RWPE2 (cell line): ENCODE data around the gene IL27RA.

Experiments
- ATAC-seq: fragments of 200-7000 bp; cut with Tn5 transposase; 3 replicates; pipeline ENCODE4 v1.9.1; 2021; ENCODE audit warnings: low read depth
- DNase-seq: peaks from one replicate; pipeline ENCODE4 v3.0.0-alpha.2; 2020; ENCODE audit warnings: low spot score
- H3K27ac ChIP-seq: fragments of 450-650 bp; 2 replicates; pipeline ENCODE4 v1.5.1; 2017; ENCODE audit warnings: mild to moderate bottlenecking; ENCODE audit not compliant: poor library complexity, severe bottlenecking
- H3K27me3 ChIP-seq: fragments of 250-450 bp; sonication (Bioruptor Pico); 2 replicates; pipeline ENCODE4 v1.5.1; 2021; ENCODE audit warnings: mild to moderate bottlenecking, moderate library complexity; ENCODE audit not compliant: insufficient read depth, poor library complexity, severe bottlenecking
- H3K36me3 ChIP-seq: fragments of 250-450 bp; sonication (Bioruptor Pico); 2 replicates; pipeline ENCODE4 v1.5.1; 2020; ENCODE audit warnings: low read depth, mild to moderate bottlenecking, moderate library complexity
- H3K4me1 ChIP-seq: fragments of 250-450 bp; sonication (Bioruptor Pico); 2 replicates; pipeline ENCODE4 v1.5.1; 2021; ENCODE audit warnings: mild to moderate bottlenecking, moderate library complexity; ENCODE audit not compliant: insufficient read depth, poor library complexity, severe bottlenecking
- H3K4me3 ChIP-seq: fragments of 250-450 bp; sonication (Bioruptor Pico); 2 replicates; pipeline ENCODE4 v1.5.1; 2021; ENCODE audit warnings: mild to moderate bottlenecking, moderate library complexity; ENCODE audit not compliant: severe bottlenecking
- H3K9me3 ChIP-seq: fragments of 250-450 bp; sonication (Bioruptor Pico); 2 replicates; pipeline ENCODE4 v1.5.1; 2021; ENCODE audit warnings: mild to moderate bottlenecking, moderate library complexity; ENCODE audit not compliant: severe bottlenecking
- TF ChIP-seq, protein P1 (sequence below): fragments of 450-650 bp; IDR thresholded peaks from one replicate; pipeline ENCODE4 v1.5.1; 2017; ENCODE audit warnings: mild to moderate bottlenecking, moderate library complexity; ENCODE audit not compliant: poor library complexity, severe bottlenecking

The IL27RA gene

DNA sequence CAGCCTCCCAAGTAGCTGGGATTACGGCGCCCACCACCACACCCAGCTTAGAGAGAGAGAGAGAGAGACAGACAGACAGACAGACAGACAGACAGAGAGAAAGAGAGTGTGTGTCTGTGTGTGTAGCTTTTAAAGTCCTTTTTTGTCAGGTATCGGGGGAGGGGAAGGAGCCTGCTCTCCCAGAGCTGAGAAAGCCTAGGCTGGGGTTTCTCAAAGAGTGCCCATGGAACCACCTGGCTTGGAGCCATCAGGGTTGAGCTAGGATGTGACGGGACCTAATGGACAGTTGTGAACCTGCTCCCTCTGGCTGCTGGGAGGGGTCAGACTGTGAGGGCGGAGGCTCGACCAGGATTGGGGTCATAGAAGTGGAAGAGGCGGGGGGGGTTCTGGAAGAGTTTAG is 42.1 kb upstream of the IL27RA start:
- H3K36me3 ChIP-seq = peaks cover 8% of the 10 kb centered on the region; the same call in 1 of the 2 replicates
- no peak overlapping the region for H3K27ac ChIP-seq
- no peak overlapping the region for H3K4me3 ChIP-seq
- TF ChIP-seq, protein P1, sequence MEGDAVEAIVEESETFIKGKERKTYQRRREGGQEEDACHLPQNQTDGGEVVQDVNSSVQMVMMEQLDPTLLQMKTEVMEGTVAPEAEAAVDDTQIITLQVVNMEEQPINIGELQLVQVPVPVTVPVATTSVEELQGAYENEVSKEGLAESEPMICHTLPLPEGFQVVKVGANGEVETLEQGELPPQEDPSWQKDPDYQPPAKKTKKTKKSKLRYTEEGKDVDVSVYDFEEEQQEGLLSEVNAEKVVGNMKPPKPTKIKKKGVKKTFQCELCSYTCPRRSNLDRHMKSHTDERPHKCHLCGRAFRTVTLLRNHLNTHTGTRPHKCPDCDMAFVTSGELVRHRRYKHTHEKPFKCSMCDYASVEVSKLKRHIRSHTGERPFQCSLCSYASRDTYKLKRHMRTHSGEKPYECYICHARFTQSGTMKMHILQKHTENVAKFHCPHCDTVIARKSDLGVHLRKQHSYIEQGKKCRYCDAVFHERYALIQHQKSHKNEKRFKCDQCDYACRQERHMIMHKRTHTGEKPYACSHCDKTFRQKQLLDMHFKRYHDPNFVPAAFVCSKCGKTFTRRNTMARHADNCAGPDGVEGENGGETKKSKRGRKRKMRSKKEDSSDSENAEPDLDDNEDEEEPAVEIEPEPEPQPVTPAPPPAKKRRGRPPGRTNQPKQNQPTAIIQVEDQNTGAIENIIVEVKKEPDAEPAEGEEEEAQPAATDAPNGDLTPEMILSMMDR = no peak
- H3K9me3 ChIP-seq = no peaks in the 10 kb centered on the region
- peaks cover 13% of the 10 kb centered on the region for H3K4me1 ChIP-seq
- H3K27me3 ChIP-seq = no peaks in the 10 kb centered on the region
- ATAC-seq (no peak), DNase-seq (no peak)

DNA sequence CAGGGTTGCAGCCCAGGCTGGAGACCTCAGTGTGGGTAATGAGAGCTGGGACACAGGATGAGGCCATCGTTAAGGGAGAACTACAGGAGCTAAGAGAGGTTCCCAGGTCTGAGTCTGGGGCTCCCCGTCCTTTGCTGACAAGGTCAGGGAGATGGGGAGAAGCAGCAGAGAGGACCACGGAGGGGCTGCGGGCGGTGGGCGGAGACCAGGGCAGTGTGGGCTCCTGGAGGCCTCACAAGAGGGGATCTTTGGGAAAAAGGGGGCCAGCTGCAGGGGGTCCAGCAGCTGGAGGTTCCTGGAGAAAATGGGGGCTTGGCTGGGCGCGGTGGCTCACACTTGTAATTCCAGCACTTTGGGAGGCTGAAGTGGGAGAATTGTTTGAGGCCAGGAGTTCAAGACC is 41.5 kb upstream of the IL27RA start:
- Histone ChIP-seq H3K36me3 (peaks cover 8% of the 10 kb centered on the region; the same call in 1 of the 2 replicates), H3K27me3 (no peaks in the 10 kb centered on the region), H3K27ac (no peak overlapping the region), H3K4me3 (no peak overlapping the region), H3K4me1 (peaks cover 13% of the 10 kb centered on the region), H3K9me3 (no peaks in the 10 kb centered on the region)
- TF ChIP-seq, protein P1 = no peak
- DNase-seq (no peak), ATAC-seq (no peak)

DNA sequence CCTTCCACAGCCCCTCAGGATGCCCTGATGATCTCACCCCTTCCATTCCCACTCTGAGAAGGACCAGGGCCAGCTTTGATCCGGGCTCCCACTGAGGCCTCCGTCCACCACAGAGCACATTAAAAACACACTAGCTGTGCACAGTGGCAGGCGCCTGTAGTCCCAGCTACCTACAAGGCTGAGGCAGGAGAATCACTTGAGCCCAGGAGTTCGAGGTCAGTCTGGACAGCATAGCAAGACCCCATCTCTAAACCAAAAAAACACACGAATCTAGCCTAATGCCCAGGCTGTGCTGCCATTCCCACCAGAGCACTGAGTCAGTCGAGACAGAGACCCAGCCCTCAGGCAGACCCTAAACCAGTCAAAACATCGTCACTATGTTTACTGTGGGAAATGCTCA is 39.5 kb upstream of the IL27RA start:
- no peaks in the 10 kb centered on the region for H3K27me3 ChIP-seq
- no peaks in the 10 kb centered on the region for H3K9me3 ChIP-seq
- no peak overlapping the region for H3K4me3 ChIP-seq
- no peak overlapping the region for H3K27ac ChIP-seq
- no peak for DNase-seq
- TF ChIP-seq, protein P1 = no peak
- ATAC-seq = no peak
- H3K36me3 ChIP-seq = peaks cover 8% of the 10 kb centered on the region; the same call in 1 of the 2 replicates
- peaks cover 1% of the 10 kb centered on the region for H3K4me1 ChIP-seq

DNA sequence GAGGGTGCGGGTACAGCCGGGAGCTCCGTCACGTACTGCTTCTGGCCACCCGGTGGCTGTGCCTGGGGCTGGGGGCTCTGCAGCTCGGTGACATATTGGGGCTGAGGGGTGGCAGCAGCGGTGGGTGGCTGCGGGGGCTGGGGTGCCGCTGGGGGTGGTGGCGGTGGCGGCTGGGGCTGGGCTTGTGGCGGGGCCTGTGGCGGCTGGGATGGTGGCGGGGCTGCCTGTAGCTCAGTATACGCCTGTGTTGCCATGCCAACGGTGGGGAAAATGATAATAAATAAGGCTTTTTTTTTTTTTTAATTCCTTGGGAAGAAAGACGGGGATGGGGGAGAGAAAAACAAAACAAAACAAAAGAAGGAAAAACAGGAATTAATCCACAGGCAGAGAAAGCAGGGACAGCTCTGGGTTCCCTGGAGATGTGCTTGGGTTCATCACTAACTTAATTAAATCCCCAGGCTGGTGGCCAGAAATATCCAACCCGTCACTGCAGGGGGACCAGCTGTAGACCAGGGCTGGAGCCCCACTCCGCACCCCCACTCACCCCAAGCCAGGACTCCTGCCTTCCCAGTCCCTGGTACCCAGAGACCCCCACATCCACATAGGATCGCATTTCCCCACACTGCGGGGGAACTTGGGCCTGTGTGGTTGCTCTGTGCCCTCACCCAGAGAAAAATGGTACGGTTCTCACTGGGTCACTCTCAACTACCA is 37.8 kb upstream of the IL27RA start:
- no peak overlapping the region for H3K4me3 ChIP-seq
- no peaks in the 10 kb centered on the region for H3K27me3 ChIP-seq
- no peak for ATAC-seq
- H3K36me3 ChIP-seq = peaks cover 9% of the 10 kb centered on the region
- no peaks in the 10 kb centered on the region for H3K4me1 ChIP-seq
- no peaks in the 10 kb centered on the region for H3K9me3 ChIP-seq
- TF ChIP-seq, protein P1 = no peak
- H3K27ac ChIP-seq = no peak overlapping the region
- DNase-seq = no peak

DNA sequence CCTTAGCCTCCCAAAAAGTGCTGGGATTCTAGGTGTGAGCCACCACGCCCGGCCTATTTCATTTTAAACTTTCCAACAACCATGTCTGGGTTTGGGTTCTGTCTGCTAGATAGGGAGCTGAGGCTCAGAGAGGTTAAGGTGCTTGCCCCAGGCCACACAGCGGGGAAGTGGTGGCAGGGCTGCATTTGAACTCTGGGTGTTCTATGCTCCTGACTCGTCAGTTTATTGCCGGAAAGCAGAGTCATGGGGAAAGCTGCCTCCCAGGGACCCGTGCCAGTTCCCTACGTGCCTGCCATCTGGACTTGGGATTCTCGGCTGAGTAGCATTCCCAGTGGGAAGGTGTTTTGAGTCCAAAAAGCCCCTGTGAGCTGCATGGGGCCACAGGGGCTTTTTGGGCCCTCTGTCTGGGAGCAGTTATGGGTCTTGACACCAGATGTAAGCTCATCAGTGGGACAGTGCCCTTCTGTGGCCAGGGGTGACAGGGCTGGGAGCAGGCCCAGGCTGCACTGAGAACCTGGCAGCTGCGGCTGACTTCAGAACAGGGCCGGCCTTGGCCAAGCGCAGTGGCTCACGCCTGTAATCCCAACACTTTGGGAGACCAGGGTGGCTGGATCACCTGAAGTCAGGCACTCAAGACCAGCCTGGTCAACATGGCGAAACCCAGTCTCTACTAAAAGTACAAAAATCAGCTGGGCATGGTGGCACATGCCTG is 36.4 kb upstream of the IL27RA start:
- TF ChIP-seq, protein P1 = no peak
- Histone ChIP-seq H3K4me3 (no peak overlapping the region), H3K9me3 (peaks cover 6% of the 10 kb centered on the region), H3K27ac (no peak overlapping the region), H3K27me3 (no peaks in the 10 kb centered on the region), H3K4me1 (no peaks in the 10 kb centered on the region), H3K36me3 (peaks cover 22% of the 10 kb centered on the region)
- no peak for DNase-seq
- no peak for ATAC-seq
